DND-41 (cell line): Measurements from ENCODE around the gene LHFPL2.

ENCODE experiments used
- ATAC-seq: fragments of 200-7000 bp; cut with Tn5 transposase; 3 replicates; pipeline ENCODE4 v1.9.1; 2021; ENCODE audit warnings: low read depth; ENCODE audit not compliant: insufficient read depth
- DNase-seq: peaks from one replicate; pipeline ENCODE4 v3.0.0-alpha.2; 2020
- H2AFZ ChIP-seq: 2 replicates; pipeline ENCODE4 v1.6.0; 2012; ENCODE audit warnings: low read depth, low read length
- H3K27ac ChIP-seq: 2 replicates; pipeline ENCODE4 v1.5.1; 2012; ENCODE audit warnings: low read length, inconsistent platforms
- H3K27me3 ChIP-seq: fragments of 200-600 bp; sonication (generic); 2 replicates; pipeline ENCODE4 v1.6.0; 2012; ENCODE audit warnings: low read length, mild to moderate bottlenecking, inconsistent platforms; ENCODE audit not compliant: insufficient read depth, poor library complexity
- H3K36me3 ChIP-seq: 2 replicates; pipeline ENCODE4 v1.5.1; 2012; ENCODE audit warnings: low read length, inconsistent platforms; ENCODE audit not compliant: insufficient read depth
- H3K4me1 ChIP-seq: 2 replicates; pipeline ENCODE4 v1.5.1; 2012; ENCODE audit warnings: mild to moderate bottlenecking, low read length; ENCODE audit not compliant: insufficient read depth
- H3K4me2 ChIP-seq: 2 replicates; pipeline ENCODE4 v1.6.0; 2012; ENCODE audit warnings: mild to moderate bottlenecking, moderate library complexity, low read length, inconsistent platforms; ENCODE audit not compliant: insufficient read depth
- H3K4me3 ChIP-seq, 2 experiments: fragments of 200-600 bp in 1 of 2; shearing (Covaris generic) in 1 of 2; 2 replicates each; pipeline ENCODE4 v1.5.1; 2012 to 2016; ENCODE audit warnings: inconsistent platforms in 2 of 2, low read length in 2 of 2, mild to moderate bottlenecking in 2 of 2, low read depth in 1 of 2, moderate library complexity in 1 of 2
- H3K79me2 ChIP-seq: 2 replicates; pipeline ENCODE4 v1.6.0; 2012; ENCODE audit warnings: low read length, inconsistent platforms; ENCODE audit not compliant: insufficient read depth
- H3K9ac ChIP-seq: 2 replicates; pipeline ENCODE4 v1.6.0; 2012; ENCODE audit warnings: low read depth, mild to moderate bottlenecking, inconsistent platforms, low read length, moderate library complexity
- H3K9me3 ChIP-seq: 2 replicates; pipeline ENCODE4 v1.5.1; 2012; ENCODE audit warnings: low read length, moderate library complexity, mild to moderate bottlenecking, inconsistent platforms; ENCODE audit not compliant: insufficient read depth, severe bottlenecking
- H4K20me1 ChIP-seq: 2 replicates; pipeline ENCODE4 v1.6.0; 2012; ENCODE audit warnings: low read length; ENCODE audit not compliant: insufficient read depth
- CTCF ChIP-seq: IDR thresholded peaks from 2 replicates; pipeline ENCODE4 v1.5.1; 2012; ENCODE audit warnings: borderline replicate concordance, low read length, moderate library complexity, mild to moderate bottlenecking; ENCODE audit not compliant: poor library complexity, severe bottlenecking; ENCODE audit errors: extremely low read depth
- EZH2 ChIP-seq: IDR thresholded peaks from 3 replicates; pipeline ENCODE4 v1.6.1; 2012; ENCODE audit warnings: borderline replicate concordance, low read depth, mild to moderate bottlenecking, moderate library complexity, low read length, inconsistent platforms; ENCODE audit not compliant: severe bottlenecking

LHFPL2 gene

GRCh38 chr5:78472469-78473106 is 176.0 kb downstream of the LHFPL2 start:
- Histone ChIP-seq H3K9ac (no peak overlapping the region), H4K20me1 (no peaks in the 10 kb centered on the region), H3K27ac (no peak overlapping the region), H3K9me3 (no peaks in the 10 kb centered on the region), H3K4me3 (no peak overlapping the region), H3K27me3 (no peaks in the 10 kb centered on the region), H2AFZ (no peak overlapping the region), H3K4me1 (no peaks in the 10 kb centered on the region), H3K4me2 (no peak overlapping the region), H3K36me3 (0 out of 2 replicates have a peak, but pooled peaks cover 3% of the 10 kb centered on the region), H3K79me2 (no peaks in the 10 kb centered on the region)
- no peak for ATAC-seq
- TF ChIP-seq CTCF (no peak), EZH2 (no peak)
- no peak for DNase-seq

DNA sequence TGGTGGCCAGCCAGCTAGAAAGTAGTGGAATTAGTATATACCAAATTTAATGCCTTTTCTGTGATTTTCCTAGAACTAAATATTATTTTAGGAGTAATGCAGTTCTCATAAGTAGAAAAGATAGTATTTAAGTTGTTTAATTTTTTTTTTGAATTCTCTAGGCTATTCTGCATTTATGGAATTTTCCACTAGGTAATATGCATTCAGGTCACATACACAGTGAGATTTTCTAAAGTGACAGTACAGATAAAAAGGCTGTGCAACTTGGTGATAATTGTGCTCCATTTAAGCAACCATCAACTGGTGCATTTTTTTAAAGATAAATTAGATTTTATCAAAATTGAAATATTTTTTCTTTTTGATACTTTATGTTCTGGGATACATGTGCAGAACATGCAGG is 176.7 kb downstream of the LHFPL2 start:
- no peaks in the 10 kb centered on the region for H3K79me2 ChIP-seq
- no peaks in the 10 kb centered on the region for H3K4me1 ChIP-seq
- 0 out of 2 replicates have a peak, but pooled peaks cover 3% of the 10 kb centered on the region for H3K36me3 ChIP-seq
- no peaks in the 10 kb centered on the region for H4K20me1 ChIP-seq
- H3K27ac ChIP-seq, result no peak overlapping the region
- TF ChIP-seq EZH2 (no peak), CTCF (no peak)
- H2AFZ ChIP-seq, result no peak overlapping the region
- no peaks in the 10 kb centered on the region for H3K27me3 ChIP-seq
- no peak overlapping the region for H3K4me2 ChIP-seq
- no peak overlapping the region for H3K4me3 ChIP-seq
- H3K9ac ChIP-seq, result no peak overlapping the region
- no peaks in the 10 kb centered on the region for H3K9me3 ChIP-seq
- ATAC-seq (no peak), DNase-seq (no peak)

DNA sequence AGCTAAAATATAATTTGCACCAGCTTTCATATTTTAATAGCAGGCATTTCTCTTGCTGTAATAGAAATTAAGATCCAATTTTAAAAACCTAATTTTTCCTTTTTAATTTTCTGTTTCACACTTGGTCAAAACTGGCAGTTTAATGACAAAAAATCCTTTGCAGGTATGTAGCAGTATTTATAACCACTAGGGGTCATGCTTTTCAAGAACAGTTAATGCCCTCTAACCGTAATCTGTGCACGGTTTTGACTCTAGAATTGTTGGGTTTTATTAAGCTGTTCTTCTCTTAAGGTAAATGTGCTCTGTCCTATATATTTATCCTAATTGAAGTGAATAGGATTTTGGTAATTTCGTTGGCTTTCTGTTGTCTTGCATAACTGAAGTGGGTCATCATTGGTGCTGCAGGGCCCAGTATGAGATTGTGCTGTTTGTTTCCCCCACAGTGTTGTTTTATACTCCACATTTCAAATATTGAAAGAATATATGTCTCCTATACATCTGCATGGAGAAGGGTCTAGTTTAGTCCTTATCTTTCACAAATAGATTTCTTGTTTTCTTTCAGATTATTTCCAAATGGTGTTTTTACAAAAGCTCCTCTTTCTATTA is 180.7 kb downstream of the LHFPL2 start:
- peaks cover 16% of the 10 kb centered on the region; the same call in 1 of the 2 replicates for H3K36me3 ChIP-seq
- no peaks in the 10 kb centered on the region for H4K20me1 ChIP-seq
- no peak overlapping the region for H3K27ac ChIP-seq
- peak; percentile 65; the same call in 2 of the 3 replicates for ATAC-seq
- H3K4me3 ChIP-seq, result no peak overlapping the region
- TF ChIP-seq CTCF (peak; percentile 69), EZH2 (no peak)
- H3K4me2 ChIP-seq, result no peak overlapping the region
- H3K79me2 ChIP-seq, result no peaks in the 10 kb centered on the region
- no peak overlapping the region for H3K9ac ChIP-seq
- H3K9me3 ChIP-seq, result no peaks in the 10 kb centered on the region
- H3K4me1 ChIP-seq, result no peaks in the 10 kb centered on the region
- H3K27me3 ChIP-seq, result no peaks in the 10 kb centered on the region
- no peak for DNase-seq
- no peak overlapping the region for H2AFZ ChIP-seq
